HG03135 (cell line): Measurements from ENCODE around the gene APOBEC3C.
"Not testable (repeated sequence)": the region's sequence is repeated elsewhere in the genome, so short reads cannot be mapped to it uniquely, and the experiment has no call there.

Source experiments
- ATAC-seq: cut with Tn5 transposase; IDR thresholded peaks from one replicate; pipeline ENCODE4 v1.9.1; 2021; ENCODE audit warnings: mild to moderate bottlenecking, moderate library complexity; ENCODE audit not compliant: unreplicated experiment

APOBEC3C gene

DNA sequence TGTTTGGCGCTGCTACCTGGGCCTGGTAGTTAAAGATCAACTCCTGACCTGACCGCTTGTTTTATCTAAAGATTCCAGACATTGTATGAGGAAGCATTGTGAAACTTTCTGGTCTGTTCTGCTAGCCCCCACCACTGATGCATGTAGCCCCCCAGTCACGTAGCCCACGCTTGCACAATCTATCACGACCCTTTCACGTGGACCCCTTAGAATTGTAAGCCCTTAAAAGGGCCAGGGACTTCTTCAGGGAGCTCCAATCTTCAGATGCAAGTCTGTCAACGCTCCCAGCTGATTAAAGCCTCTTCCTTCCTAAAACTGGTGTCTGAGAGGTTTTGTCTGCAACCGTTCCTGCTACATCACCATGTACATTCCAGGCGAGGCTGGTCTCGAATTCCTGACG is 41.6 kb downstream of the APOBEC3C start:
- no peak for ATAC-seq

DNA sequence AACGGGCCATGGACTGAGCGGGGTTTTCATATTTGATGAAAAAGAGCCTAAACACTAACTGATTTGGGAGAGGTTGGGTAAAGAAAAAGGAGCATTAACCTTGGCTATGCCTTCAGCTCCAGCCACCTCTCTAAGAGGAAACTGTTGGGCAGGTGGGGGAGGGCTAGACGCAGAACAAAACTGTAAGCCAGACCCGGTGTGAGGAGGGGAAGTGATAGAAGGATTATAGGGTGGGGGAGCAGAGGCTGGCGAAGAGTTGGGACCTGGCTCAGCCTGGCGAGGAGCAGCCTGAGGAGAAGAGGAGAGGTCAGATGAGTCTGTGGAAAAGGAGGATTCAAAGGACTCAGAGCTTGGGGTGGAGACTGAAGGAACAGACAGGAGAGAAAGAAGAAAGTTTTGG is 47.2 kb downstream of the APOBEC3C start:
- not testable (repeated sequence) for ATAC-seq

DNA sequence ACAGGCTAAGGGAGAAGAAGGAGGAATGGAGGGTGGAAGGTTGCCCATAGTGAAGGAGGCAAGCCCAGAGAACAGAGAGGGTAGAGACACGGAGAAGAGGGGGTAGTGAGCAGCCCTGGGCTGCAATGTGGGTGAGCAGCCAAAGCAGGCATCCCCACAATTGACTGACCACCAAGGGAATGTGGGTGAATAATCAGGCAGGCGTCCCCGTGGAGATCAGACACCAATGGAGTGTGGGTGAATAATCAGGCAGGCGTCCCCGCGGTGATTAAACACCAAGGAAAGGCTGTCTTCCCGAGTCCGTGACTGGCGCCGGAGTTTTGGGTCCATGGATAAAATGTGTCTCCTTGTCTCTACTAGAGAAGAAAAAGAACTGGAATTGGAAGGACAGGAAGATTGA is 47.9 kb downstream of the APOBEC3C start:
- ATAC-seq, result not testable (repeated sequence)

DNA sequence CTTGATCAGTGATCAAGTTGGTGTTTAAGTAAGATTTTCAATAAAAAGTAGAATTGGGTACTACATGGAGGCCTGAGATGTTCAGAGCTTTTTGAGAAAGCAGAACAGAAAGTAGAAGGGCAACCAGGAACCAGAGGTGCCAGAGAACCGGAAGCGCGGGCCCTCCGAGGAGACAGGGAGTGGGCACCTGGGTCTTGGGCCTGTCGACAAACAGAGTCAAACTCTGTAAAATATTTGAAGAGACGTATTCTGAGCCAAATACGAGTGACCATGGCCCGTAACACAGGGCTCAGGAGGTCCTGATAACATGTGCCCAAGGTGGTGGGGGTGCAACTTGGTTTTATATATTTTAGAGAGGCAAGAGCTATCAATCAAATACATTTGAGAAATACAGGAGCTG is 49.8 kb downstream of the APOBEC3C start:
- not testable (repeated sequence) for ATAC-seq

DNA sequence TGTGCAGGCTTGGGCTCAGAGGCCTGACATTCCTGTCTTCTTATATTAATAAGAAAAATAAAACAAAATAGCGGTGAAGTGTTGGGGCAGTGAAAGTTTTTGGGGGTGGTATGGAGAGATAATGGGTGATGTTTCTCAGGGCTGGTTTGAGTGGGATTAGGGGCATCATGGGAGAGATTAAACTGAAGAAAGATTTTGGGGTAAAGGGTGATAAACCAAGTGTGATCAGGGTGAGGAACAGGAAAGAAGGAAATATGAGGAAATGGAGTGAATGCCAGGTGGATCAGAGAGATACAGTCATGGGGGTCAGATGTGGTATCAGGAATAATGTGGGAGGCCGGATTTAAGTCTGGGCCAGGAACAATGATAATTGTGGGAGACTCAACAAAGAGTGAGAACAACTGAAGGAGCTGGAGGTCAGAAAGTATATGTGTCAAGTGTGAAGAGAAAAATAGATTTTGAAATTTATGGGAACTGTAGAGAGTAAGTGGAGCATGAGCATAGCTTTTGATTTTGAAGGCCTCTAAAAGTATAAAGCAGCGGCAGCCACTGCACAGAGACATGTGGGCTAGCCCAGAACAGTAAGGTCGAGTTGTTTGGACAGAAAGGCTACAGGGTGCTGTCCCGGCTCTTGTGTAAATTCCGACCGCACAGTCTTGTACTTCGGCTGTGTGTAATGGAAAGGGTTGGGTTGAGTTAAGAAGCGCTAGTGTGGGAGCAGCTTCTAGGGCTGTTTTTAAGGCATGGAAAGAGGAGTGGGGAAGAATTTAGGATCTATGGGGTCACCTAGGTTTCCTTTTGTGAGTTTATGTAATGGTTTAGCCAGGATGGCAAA is 52.6 kb downstream of the APOBEC3C start:
- not testable (repeated sequence) for ATAC-seq

DNA sequence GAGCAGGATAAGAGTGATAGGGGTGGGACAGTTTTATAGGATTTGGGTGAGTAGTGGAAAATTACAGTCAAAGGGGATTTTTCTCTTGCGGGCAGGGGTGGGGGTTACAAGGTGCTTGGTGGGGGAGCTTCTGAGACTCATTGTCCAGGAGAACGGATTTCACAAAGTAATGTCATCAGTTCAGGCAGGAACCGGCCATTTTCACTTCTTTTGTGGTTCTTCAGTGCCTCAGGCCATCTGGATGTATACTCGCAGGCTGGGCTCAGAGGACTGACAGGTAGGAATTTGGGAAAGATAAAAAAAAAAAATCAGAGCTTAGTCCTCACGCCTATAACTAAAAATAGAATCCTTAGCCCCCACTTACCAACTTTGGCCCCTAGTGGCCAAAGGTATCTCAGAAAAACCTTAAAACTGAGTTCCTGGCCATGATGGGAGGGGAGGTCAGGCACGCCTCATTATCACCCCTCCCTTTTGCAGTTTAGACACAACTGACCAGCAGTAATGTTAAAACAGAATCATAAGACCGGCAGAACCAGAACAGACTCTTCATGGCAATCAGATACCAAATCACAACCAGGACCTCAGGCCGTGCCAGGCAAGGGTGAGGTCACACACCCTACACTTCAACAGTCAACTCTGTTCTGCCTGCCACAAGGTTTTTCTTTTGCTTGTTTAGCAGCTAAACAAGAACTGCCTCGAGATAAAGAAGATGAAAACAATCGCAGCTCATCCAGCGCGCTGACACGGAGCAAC is 54.2 kb downstream of the APOBEC3C start:
- ATAC-seq, result no peak
